HepG2 (cell line): Measurements from ENCODE around the gene DDX10. TPM values are rescaled to one million over a fixed set of nuclear protein-coding genes. Genes with fewer than 3 reads are reported as not detected.
A peak's percentile ranks its signal among the peaks of the same experiment; 100 is the strongest.

Source experiments
- AHR ChIP-seq: IDR thresholded peaks from 2 replicates; pipeline ENCODE4 v1.6.1; 2018; ENCODE audit warnings: missing genetic modification reagents, missing compliant biosample characterization
- CENPT ChIP-seq: sonication (generic); formaldehyde crosslinking; IDR thresholded peaks from 2 replicates; pipeline ENCODE4 v1.8.0; 2022; ENCODE audit warnings: low read depth, mild to moderate bottlenecking, moderate library complexity, missing genetic modification reagents
- CHCHD3 ChIP-seq: sonication (generic); formaldehyde crosslinking; IDR thresholded peaks from 2 replicates; pipeline ENCODE4 v1.8.0; 2022; ENCODE audit warnings: mild to moderate bottlenecking, missing genetic modification reagents, moderate library complexity
- DMAP1 ChIP-seq: IDR thresholded peaks from 2 replicates; pipeline ENCODE4 v1.6.1; 2016
- DPF2 ChIP-seq: sonication (generic); formaldehyde crosslinking; IDR thresholded peaks from 2 replicates; pipeline ENCODE4 v1.4.0; 2020; ENCODE audit warnings: mild to moderate bottlenecking, low read depth, missing genetic modification reagents, borderline replicate concordance
- GATAD2A ChIP-seq: IDR thresholded peaks from 2 replicates; pipeline ENCODE4 v1.6.1; 2016
- HIVEP1 ChIP-seq: sonication (generic); formaldehyde crosslinking; IDR thresholded peaks from 2 replicates; pipeline ENCODE4 v1.4.0; 2020; ENCODE audit warnings: mild to moderate bottlenecking, missing genetic modification reagents
- IKZF1 ChIP-seq: fragments of 450-650 bp; IDR thresholded peaks from 2 replicates; pipeline ENCODE4 v1.7.1; 2016
- ISL2 ChIP-seq: sonication (generic); formaldehyde crosslinking; IDR thresholded peaks from 2 replicates; pipeline ENCODE4 v1.5.0; 2020; ENCODE audit warnings: missing genetic modification reagents
- KAT8 ChIP-seq: IDR thresholded peaks from 2 replicates; pipeline ENCODE4 v1.6.1; 2016; ENCODE audit warnings: missing genetic modification reagents, missing compliant biosample characterization
- MYC ChIP-seq: sonication (generic); formaldehyde crosslinking; IDR thresholded peaks from 2 replicates; pipeline ENCODE4 v1.9.0; 2021; ENCODE audit warnings: missing genetic modification reagents, borderline replicate concordance
- NFE2L1 ChIP-seq: sonication (generic); formaldehyde crosslinking; IDR thresholded peaks from 2 replicates; pipeline ENCODE4 v1.4.0; 2020; ENCODE audit warnings: missing genetic modification reagents, mild to moderate bottlenecking, borderline replicate concordance
- NFE2L2 ChIP-seq: fragments of 150-350 bp; IDR thresholded peaks from 2 replicates; pipeline ENCODE4 v1.6.1; 2014; ENCODE audit warnings: low read length
- SMC3 ChIP-seq: IDR thresholded peaks from 2 replicates; pipeline ENCODE4 v1.6.1; 2011; ENCODE audit warnings: low read length, improper control_type of control experiment
- SNAPC2 ChIP-seq: sonication (generic); formaldehyde crosslinking; IDR thresholded peaks from 2 replicates; pipeline ENCODE4 v1.8.1; 2022; ENCODE audit warnings: mild to moderate bottlenecking, missing genetic modification reagents
- ZNF20 ChIP-seq: sonication (generic); formaldehyde crosslinking; IDR thresholded peaks from 2 replicates; pipeline ENCODE4 v1.4.0; 2020; ENCODE audit warnings: mild to moderate bottlenecking, moderate library complexity, missing genetic modification reagents
- ZNF496 ChIP-seq: sonication (generic); formaldehyde crosslinking; IDR thresholded peaks from 2 replicates; pipeline ENCODE4 v1.8.1; 2023; ENCODE audit warnings: mild to moderate bottlenecking, moderate library complexity, missing genetic modification reagents; ENCODE audit not compliant: insufficient replicate concordance
- ZNF660 ChIP-seq: sonication (generic); formaldehyde crosslinking; IDR thresholded peaks from 2 replicates; pipeline ENCODE4 v1.5.1; 2020; ENCODE audit warnings: mild to moderate bottlenecking, low read depth, missing genetic modification reagents, borderline replicate concordance
- ZNF737 ChIP-seq: sonication (generic); formaldehyde crosslinking; IDR thresholded peaks from 2 replicates; pipeline ENCODE4 v1.5.0; 2020; ENCODE audit warnings: missing genetic modification reagents, mild to moderate bottlenecking, borderline replicate concordance
- ZNF747 ChIP-seq: sonication (generic); formaldehyde crosslinking; IDR thresholded peaks from 2 replicates; pipeline ENCODE4 v1.8.1; 2023; ENCODE audit warnings: missing genetic modification reagents, mild to moderate bottlenecking, borderline replicate concordance
- polyA plus RNA-seq, 8 experiments: library from polyadenylated mRNA; depleted of rRNA in 3 of 8; stranded (reverse) in 7 of 8; unstranded in 1 of 8; fragments of >200 nt; fragmentation: Illumina TruSeq in 4 of 8; extraction: Trizol in 4 of 8; gene quantifications; 2 replicates each; pipeline versions ENCODE4 v1.2.1 to v1.2.3, GENCODE V29; 2011 to 2016; ENCODE audit warnings: low read depth in 4 of 8, missing spikeins in 1 of 8, mixed read lengths in 1 of 8; ENCODE audit not compliant: insufficient read depth in 1 of 8
- total RNA-seq, 5 experiments: library from RNA; depleted of rRNA; stranded (reverse); fragments of >200 nt; fragmentation: Illumina TruSeq; extraction: Trizol; gene quantifications; 2 replicates each; pipeline ENCODE4 v1.2.3, GENCODE V29; 2016; ENCODE audit warnings: low read depth in 1 of 5
- TF ChIP-seq, protein P1 (sequence below): fragments of 450-650 bp; IDR thresholded peaks from 2 replicates; pipeline ENCODE4 v1.6.1; 2017
- TF ChIP-seq, protein P2 (sequence below): sonication (generic); formaldehyde crosslinking; IDR thresholded peaks from 2 replicates; pipeline ENCODE4 v1.4.0; 2020; ENCODE audit warnings: missing genetic modification reagents
- TF ChIP-seq, protein P3 (sequence below): IDR thresholded peaks from 2 replicates; pipeline ENCODE4 v1.6.1; 2016; ENCODE audit warnings: missing compliant biosample characterization, missing genetic modification reagents, borderline replicate concordance
- TF ChIP-seq, protein P4 (sequence below): sonication (generic); formaldehyde crosslinking; IDR thresholded peaks from 2 replicates; pipeline ENCODE4 v1.4.0; 2020; ENCODE audit warnings: missing genetic modification reagents
- TF ChIP-seq, protein P5 (sequence below): sonication (generic); formaldehyde crosslinking; IDR thresholded peaks from 2 replicates; pipeline ENCODE4 v1.9.0; 2021; ENCODE audit warnings: missing genetic modification reagents, borderline replicate concordance

DDX10 gene
- total and polyA plus RNA-seq, 2 of the 13 experiments (the other 11 are each of a cell fraction or from before 2014, with no cell fraction given), result 17.0 to 32.0 TPM

DNA sequence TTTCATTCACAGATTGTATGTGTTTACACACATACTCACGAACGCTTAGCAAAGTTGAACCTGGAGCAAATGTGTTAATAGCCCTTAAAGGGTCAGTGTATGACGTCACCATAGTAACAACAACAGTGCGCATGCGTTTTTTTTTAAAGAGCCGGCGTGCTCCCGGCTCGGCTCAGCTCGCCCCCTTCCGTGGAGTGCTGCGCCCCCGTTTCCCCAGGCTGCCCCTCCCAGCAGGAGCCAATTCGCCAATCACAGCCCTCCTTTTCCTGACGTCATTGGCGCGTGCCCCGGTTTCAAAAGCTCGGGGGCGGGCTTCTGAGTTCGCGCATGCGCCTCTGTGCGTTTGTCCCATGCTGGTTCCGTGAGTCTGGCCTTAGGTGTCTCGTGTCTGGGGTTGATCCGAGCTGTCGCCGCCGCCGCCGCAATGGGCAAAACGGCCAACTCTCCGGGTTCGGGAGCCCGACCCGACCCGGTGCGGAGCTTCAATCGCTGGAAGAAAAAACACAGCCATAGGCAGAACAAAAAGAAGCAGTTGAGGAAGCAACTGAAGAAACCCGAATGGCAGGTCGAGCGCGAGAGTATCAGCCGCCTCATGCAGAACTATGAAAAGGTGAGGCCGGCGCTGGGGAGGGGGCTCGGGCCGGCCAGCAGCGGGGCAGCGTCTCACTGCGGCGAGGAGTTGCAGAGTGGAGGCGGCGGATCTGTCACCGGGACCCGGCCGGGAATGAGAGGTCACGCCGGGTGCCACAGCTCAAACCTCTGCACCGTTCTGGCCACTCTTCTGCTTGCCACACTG is at the start of gene DDX10 (continued):
- TF ChIP-seq, protein P1, sequence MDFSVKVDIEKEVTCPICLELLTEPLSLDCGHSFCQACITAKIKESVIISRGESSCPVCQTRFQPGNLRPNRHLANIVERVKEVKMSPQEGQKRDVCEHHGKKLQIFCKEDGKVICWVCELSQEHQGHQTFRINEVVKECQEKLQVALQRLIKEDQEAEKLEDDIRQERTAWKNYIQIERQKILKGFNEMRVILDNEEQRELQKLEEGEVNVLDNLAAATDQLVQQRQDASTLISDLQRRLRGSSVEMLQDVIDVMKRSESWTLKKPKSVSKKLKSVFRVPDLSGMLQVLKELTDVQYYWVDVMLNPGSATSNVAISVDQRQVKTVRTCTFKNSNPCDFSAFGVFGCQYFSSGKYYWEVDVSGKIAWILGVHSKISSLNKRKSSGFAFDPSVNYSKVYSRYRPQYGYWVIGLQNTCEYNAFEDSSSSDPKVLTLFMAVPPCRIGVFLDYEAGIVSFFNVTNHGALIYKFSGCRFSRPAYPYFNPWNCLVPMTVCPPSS, result no peak
- TF ChIP-seq ZNF747 (CRISPR knock-in tag), result peak; percentile 47; the same call in 1 of the 2 replicates
- TF ChIP-seq CHCHD3 (CRISPR knock-in tag), result no peak
- TF ChIP-seq IKZF1, result no peak
- TF ChIP-seq CENPT (CRISPR knock-in tag), result no peak
- no peak for TF ChIP-seq ZNF737 (CRISPR knock-in tag)
- no peak; the same call in 1 of the 2 replicates for TF ChIP-seq ISL2
- no peak for TF ChIP-seq SMC3
- no peak for TF ChIP-seq ZNF496 (CRISPR knock-in tag)
- peak; percentile 74 for TF ChIP-seq KAT8 (CRISPR knock-in tag)
- no peak for TF ChIP-seq GATAD2A (CRISPR knock-in tag)
- no peak for TF ChIP-seq AHR
- TF ChIP-seq, protein P2, sequence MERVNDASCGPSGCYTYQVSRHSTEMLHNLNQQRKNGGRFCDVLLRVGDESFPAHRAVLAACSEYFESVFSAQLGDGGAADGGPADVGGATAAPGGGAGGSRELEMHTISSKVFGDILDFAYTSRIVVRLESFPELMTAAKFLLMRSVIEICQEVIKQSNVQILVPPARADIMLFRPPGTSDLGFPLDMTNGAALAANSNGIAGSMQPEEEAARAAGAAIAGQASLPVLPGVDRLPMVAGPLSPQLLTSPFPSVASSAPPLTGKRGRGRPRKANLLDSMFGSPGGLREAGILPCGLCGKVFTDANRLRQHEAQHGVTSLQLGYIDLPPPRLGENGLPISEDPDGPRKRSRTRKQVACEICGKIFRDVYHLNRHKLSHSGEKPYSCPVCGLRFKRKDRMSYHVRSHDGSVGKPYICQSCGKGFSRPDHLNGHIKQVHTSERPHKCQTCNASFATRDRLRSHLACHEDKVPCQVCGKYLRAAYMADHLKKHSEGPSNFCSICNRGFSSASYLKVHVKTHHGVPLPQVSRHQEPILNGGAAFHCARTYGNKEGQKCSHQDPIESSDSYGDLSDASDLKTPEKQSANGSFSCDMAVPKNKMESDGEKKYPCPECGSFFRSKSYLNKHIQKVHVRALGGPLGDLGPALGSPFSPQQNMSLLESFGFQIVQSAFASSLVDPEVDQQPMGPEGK, result peak; percentile 93
- TF ChIP-seq DMAP1 (CRISPR knock-in tag), result peak; percentile 75
- no peak for TF ChIP-seq SNAPC2 (CRISPR knock-in tag)
- no peak; the same call in 1 of the 2 replicates for TF ChIP-seq HIVEP1 (CRISPR knock-in tag)
- no peak for TF ChIP-seq DPF2 (CRISPR knock-in tag)
- TF ChIP-seq, protein P3, sequence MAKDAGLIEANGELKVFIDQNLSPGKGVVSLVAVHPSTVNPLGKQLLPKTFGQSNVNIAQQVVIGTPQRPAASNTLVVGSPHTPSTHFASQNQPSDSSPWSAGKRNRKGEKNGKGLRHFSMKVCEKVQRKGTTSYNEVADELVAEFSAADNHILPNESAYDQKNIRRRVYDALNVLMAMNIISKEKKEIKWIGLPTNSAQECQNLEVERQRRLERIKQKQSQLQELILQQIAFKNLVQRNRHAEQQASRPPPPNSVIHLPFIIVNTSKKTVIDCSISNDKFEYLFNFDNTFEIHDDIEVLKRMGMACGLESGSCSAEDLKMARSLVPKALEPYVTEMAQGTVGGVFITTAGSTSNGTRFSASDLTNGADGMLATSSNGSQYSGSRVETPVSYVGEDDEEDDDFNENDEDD (CRISPR knock-in tag), result peak; percentile 91
- no peak for TF ChIP-seq NFE2L1 (CRISPR knock-in tag)
- TF ChIP-seq, protein P4, sequence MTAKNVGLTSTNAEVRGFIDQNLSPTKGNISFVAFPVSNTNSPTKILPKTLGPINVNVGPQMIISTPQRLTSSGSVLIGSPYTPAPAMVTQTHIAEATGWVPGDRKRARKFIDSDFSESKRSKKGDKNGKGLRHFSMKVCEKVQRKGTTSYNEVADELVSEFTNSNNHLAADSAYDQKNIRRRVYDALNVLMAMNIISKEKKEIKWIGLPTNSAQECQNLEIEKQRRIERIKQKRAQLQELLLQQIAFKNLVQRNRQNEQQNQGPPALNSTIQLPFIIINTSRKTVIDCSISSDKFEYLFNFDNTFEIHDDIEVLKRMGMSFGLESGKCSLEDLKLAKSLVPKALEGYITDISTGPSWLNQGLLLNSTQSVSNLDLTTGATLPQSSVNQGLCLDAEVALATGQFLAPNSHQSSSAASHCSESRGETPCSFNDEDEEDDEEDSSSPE (CRISPR knock-in tag), result peak; percentile 90
- TF ChIP-seq, protein P5, sequence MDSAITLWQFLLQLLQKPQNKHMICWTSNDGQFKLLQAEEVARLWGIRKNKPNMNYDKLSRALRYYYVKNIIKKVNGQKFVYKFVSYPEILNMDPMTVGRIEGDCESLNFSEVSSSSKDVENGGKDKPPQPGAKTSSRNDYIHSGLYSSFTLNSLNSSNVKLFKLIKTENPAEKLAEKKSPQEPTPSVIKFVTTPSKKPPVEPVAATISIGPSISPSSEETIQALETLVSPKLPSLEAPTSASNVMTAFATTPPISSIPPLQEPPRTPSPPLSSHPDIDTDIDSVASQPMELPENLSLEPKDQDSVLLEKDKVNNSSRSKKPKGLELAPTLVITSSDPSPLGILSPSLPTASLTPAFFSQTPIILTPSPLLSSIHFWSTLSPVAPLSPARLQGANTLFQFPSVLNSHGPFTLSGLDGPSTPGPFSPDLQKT (CRISPR knock-in tag), result no peak
- TF ChIP-seq NFE2L2, result no peak
- no peak for TF ChIP-seq ZNF660 (CRISPR knock-in tag)
- TF ChIP-seq MYC, result peak; percentile 86
- TF ChIP-seq ZNF20 (CRISPR knock-in tag), result no peak
